Activated CD4-positive, alpha-beta T cell treated with anti-CD3 and anti-CD28 coated beads for 24 hours (primary cell): Measurements from ENCODE around the gene LAMC1.
"Not testable (repeated sequence)": the region's sequence is repeated elsewhere in the genome, so short reads cannot be mapped to it uniquely, and the experiment has no call there.

Experiments used
- DNase-seq, 2 donors: peaks; one replicate each; pipeline ENCODE4 v3.0.0-alpha.2; 2020; ENCODE audit warnings: low read depth in 2 of 2

LAMC1 gene

DNA sequence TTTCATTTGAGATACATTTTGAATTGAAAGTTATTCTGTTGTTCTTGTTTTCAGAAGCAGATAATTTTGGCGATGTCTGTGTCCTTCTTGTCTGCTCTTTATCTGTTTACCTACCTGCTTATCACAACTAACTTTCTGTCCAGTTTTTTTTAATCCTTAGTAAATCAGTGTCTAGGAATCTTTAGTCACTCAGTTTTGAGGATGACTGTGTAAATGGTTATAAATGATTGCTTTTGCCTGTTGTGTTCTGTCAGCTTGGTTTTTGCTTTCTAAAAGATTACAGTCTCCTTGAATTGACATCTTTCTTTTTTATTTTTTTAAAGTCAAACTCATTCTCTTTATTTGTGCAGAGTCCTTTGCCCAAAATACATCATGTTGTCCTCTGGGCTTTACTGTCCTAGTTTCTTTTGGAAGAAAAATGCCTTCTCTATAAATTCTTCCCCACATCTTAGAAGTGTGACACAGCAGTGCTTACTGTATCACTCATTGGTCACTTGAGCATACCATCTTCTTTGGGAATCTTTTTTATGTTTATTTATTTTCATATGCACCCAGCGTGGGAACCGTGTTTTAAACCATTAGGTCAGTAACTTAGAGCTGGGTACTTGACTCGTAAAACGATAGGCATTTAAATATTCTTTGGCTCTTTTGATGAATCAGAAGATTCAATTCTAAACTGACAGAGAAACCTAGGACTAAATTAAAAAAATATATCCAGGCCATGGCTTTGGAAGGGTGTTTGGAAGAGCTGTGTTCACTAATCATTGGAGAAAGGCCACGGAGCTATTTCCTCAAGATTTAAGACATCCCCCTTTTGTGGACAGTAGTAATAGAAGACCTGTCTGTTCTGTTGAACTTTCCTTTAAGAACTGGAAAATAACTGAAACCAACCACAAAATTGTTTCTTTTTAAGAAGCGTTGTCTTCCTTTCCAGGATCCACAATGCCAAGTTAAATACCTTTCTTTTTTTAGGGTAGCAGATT is 20.9 kb downstream of the LAMC1 start:
- no peak for DNase-seq

DNA sequence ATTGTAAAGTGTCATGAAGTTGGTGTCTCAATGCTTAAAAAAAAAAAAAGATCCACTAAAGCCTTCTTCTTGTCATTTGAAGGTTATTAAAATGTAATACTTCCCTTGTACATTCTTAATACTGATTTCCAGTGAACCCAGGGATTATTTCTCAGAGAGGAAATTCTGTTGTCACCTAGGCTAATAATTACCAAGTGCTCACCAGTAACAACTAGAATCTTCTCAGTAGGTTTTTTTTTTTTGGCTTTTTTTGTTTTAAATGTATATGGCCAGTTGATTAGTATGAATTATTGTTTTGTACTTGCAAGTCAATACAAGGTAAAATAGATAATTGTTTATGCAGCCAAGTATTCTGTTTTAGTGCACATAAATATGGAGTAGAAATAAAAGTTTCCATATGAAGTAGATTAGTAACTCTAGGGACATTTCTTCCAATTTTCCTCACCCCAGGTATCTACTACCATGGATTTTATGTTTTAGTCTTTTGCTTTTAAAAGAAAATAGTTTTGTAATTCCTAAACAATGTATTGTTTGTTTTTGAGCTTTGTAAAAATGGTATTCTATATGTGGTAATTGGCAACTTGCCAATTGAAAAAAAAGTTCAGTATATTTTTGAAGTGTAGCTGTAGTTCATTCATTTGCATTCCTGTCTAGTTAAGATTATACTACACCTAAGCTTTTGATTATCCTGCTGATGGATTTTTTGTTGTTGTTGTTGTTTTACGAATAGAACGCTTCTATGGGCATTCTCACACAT is 21.9 kb downstream of the LAMC1 start:
- no peak for DNase-seq

DNA sequence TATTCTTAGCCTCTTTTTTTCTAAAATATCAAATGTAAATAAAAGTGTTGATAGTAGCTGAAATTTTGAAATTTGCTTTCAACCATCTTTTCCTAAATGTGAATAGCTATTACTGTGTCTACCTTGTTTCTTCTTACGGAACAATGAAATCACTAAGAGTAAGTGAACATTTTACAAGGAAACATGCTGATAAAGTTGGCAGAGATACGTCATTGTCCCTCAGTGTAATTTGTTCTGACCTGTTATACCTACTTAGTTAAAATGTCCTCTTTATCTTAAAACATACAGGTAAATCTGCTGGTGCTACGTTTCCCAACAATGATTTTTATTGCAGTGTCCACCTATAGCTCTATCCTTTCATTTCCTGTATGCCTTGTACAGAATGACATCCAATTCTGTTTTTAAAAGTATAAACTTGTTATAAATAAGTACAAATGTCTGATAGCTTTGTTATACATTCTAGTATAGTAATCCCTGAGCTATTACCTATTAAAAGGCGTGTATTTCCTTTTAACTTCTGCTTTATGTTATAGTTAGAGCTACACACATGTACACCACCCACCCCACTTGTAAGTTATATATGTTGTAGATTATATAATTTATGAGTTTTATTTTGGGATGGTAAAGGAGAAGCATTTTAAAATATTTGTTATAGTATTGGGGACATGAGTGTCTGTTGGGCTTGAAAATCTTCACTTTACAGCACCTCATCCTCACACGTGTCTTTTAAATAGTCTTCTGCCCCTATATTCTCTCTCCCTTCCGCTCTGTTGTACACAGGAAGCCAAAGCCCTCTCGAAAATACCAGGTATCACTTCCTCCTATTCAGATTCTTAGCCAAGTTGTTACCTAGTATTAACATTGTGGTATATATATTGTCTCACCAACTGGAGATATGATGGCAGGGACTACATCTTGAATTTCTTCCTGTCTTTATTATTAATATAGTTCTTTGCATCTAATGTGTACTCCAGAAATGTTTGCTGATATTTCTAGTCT is 25.2 kb downstream of the LAMC1 start:
- no peak for DNase-seq

DNA sequence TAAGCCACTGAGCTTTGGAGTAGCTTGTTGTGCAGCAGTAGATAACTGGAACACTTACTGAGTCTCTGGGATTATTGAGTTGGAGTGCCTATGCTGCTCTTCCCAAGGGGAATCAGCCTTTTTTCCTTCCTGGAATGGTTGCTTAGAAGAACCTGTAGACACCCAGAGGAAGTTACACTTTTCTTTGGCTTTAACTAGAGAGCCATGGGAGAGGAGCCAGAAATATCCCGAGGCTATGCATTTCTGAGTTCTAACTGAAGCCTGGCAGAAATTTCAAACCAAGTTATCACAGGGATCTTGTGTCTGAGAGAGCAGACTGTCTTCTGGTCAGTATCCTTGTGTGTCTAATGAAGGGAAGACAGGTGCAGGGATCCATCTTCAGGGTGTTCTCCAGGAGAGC is 28.3 kb downstream of the LAMC1 start:
- DNase-seq: no peak

DNA sequence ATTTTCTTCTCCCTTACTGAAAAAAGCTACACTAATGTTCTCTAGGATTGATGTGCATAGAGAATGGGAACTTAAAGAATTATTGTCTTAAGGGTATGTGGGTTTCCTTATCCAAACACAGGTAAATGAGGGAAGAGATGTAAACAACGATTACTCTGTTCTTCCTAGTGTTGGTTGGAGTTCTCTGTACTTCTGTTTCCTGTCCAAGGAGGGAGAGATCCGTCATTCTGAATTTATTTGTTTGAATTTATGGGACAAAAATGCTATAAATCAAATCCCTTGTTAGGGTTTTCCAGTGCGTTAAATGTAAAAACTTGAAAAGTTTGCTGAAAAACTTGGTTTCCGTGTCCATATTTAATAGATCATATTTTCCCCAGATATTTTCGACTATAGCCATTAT is 29.6 kb downstream of the LAMC1 start:
- no peak for DNase-seq

DNA sequence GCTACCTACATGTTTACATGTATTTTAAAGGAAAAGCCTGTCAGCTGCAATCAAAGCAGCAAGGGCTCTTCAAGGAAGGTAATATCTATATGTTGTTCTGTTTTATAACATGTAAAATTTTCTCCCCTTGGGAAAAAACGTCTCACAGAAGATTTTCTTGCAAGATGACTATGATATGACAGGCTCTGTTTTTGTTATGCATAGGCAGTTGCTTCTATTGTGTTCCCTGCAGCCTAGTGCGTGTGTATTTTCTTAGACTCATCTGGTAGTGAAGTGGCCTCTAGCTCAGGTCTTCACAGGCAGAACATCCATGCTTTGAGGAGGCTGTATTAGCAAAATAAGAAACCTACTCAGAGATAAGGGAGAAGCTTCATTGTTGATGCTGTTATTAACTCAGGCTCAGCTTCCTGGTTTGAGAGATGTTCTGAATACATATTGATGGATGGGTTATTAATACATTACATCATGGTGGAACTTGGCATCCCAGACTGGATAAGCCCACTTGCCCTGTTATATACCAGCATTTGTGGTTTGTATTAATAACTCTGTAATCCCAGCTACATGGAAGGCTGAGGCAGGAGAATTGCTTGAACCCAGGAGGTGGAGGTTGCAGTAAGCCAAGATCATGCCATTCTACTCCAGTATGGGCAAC is 35.8 kb downstream of the LAMC1 start:
- no peak for DNase-seq

DNA sequence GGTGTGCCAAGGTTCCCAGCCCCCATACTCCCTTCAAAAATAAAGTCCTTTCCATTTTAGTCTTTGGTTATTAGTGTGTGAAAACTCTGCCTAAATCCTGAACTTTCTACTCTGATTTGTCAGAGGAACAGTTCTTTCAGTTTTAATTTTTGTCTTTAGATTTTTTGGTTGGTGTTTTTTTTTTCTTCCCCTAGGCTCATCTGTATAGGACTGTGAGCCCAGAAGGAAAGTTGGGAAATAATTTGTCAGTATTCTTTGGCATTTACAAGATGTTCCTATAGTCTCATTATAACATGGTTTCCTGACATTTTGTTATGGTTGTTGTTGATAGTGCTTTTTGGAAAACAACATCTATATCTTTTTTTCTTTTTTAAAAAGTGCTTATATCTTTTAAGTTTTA is 38.0 kb downstream of the LAMC1 start:
- no peak for DNase-seq

DNA sequence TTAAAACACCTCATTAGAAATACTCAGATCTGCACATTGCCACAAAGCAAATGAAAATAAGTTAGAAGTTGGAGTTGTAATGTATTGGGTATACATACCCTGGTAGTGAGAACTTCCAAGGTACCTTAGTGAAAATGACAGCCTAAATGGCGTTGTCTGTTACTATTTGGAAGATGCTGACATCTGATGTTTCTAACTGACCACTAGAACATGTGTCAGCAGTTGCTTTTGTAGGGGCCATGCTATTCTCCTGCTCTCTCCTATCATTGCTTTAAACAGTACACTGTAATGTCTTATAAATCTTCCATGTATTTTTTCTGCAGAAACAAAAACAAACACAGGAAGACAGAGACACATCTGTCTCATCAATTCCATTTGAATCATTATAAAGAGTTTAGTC is 40.1 kb downstream of the LAMC1 start:
- no peak for DNase-seq

DNA sequence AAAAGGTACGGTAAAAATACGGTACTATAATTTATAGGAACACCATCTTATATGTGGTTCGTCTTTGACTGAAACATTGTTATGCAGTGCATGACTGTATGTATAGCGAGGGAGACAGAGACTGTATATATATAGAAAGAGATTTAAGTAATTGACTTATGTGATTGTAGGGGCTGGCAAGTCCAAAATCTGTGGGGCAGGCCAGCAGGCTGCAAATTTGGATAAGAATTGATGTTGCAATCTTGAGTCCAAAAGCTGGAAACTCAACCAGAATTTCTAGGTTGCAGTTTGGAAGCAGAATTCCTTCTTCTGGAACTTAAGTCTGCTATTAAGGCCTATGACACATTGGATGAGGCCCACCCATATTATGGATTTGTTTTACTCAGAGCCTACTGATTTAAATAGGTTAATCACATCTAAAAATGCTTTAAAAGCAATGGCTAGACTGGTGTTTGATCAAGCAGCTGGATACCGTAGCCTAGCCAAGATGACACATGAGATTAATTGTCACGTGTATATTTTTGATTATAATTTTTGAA is 42.0 kb downstream of the LAMC1 start:
- no peak for DNase-seq

DNA sequence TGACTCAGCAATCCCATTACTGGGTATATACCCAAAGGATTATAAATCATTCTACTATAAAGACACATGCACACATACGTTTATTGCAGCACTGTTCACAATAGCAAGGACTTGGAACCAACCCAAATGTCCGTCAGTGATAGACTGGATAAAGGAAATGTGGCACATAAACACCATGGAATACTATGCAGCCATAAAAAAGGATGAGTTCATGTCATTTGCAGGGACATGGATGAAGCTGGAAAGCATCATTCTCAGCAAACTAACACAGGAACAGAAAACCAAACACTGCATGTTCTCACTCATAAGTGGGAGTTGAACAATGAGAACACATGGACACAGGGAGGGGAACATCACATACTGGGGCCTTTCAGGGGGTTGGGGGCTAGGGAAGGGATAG is 43.2 kb downstream of the LAMC1 start:
- DNase-seq: not testable (repeated sequence)

DNA sequence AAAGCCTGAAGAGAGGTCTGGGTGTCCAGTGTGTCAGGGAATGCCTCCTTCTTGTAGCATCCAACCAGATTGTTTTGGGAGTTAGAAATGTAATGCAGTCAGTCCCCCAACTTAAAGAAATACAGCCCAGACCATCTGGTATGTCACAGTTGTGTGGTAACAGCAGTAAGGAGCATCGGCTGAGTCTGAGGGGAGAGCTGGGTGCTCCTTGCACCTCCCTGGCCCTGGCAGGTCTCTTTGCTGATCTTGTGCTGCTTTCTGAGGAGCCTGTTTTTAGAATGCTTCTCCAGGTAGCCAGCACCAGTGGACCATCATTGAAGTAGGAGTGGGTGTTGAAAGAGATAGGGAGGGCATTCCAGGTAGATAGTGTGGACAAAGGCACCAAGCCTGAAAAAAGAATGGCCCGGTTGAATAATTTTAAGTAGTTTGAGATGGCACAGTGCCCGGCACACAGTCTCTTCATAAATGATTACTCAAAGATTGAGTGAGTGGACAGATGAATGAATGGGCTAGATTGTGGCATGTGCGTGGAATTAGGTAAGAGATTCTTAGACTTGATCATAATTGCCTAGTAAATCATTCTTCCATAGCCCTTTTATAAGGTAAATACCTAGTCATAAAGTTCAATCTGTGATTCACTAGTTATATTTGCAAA is 46.5 kb downstream of the LAMC1 start:
- DNase-seq: no peak

DNA sequence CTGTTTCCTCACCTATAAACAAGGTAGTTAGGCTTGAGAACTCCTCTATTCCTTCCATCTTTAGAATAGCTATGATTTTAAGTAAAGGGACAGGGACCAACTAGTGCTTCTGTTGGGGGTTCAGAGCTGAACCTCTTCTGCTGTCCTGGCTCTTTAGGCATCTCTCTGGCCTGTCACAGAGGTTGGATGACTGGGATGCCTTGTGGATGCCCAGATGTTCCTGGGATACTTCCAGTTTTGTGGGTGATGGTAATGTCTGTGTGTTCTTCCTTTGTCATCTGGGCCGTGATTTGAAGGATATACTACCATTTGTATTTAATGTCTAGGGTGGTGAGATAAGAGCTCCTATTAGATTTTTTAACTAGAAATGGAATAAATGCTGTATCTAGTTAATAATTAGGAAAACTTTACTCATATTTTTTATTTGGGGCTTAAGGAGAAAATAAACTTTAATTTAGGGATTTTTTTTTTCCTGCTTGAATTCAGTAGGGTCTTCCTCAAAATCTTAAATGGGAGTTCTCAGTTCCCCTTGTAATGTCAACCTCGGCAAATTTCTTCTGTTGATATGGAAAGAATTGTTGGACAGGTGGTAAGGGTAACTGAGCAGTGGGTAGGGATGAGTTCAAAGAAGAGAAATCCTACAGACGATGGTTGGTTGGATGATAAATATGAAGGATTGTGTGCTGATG is 47.2 kb downstream of the LAMC1 start:
- no peak for DNase-seq

DNA sequence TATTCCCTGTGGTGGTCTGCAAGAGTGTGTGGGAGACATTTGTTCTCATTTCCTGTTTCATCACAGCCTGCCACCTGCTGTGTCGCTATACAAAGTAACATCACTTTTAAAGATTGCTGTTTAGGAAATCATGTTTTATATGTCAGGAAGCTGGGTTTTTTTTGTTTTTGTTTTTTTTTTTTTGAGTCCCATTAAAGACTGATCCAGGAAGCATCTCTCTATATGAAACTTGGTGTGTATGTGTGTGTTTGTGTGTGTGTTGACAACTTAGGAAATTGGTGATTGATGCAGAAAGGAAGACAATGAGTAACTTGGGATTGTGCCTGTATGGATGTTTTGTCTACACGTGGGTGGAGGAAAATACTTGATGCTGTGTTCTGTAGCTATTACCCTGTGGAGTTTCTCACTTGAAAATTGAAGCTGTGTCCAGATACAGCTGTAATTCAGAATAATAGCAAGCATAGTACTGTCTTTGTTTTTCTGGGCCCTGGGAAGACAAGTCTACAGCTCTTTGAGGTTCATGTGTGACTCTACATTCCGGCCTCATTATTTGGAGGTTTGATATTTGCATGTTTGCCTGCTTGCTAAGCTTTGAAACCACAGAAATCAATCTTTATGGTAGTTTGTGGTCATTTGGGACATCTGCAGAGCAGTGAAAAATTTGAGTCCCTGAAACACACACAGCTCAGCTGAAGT is 47.9 kb downstream of the LAMC1 start:
- DNase-seq: no peak

DNA sequence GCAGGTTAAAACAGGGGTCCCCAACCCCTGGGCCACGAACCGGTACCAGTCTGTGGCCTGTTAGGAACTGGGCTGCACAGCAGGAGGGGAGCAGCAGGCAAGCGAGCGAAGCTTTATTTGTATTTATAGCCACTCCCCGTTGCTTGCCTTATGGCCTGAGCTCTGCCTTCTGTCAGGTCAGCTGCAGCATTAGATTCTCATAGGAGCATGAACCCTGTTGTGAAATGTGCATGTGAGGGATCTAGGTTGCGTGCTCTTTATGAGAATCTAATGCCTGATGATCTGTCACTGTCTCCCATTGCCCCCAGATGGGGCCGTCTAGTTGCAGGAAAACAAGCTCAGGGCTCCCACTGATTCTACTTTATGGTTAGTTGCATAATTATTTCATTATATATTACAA is 49.4 kb downstream of the LAMC1 start:
- DNase-seq: not testable (repeated sequence)

DNA sequence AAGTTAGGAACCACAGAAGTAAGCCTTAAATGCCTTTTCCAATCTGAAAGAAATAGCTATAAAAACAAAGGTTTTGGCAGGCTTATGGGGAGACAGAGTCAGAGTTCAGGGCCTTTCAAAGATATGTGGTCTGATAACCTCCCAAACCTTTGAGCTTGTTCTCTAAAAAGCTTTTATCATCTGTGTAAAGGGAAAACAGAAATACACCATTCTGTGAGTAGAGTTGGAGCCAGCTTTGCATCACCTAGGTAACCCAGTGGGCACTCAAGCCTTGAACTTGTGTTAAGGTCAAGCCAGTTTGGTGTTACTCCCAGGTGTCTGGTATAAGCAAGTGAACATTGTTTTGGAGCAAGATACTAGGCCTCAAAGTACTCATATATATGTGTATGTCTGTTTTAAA is 50.1 kb downstream of the LAMC1 start:
- no peak for DNase-seq

DNA sequence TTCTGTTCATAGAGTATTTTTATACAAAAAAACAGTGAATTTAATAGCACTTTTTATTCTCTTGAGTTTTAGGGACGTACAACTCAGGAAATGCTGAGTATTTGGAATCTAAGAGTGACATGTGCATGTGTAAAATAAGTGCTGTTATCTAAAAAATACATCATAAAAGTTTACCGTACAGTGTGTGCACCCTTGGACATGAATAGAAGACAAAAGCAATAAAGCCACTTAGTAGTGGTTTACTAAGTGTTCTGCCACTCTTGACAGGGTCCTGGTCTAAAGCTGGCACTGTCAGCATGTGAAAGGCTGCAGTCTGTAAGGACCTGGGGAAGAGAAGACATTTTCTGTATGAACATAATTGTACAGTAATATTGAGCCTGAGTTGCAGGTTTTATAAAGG is 51.0 kb downstream of the LAMC1 start:
- DNase-seq: no peak

DNA sequence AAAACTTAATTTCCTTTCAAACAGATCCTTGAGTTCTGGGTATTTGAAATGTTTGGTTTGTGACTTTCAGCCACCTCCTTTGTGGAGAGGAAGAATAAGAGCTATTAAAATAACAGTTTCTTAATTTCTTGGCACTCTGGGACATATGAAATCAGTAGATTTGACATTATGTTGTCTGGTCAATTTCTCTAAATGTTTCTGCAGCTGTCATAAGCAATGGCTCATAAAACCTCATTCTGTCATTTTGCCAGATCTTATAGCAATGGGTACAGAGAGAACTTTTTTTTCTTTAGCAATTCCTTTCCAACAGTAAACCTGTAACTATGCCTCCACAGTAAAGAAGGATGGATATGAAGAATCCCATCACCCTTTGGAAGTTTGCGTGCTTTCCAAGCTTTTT is 52.6 kb downstream of the LAMC1 start:
- DNase-seq: no peak

DNA sequence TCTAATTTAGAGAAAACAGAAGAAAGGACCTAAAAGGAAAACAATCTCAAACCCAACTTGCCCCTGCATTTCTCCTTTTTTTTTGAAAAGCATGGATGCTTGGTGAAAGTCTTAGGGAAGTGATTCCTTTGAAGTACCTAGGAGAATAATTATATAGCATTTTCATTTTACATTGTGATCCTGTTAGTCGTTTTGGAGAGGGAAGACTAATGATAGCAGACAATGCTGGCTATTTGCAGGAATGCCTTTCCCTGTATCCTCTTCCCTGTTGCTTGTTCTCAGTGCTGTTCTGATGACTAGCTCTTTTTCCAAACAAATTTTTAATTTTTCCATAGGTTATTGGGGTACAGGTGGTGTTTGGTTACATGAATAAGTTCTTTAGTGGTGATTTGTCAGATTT is 53.9 kb downstream of the LAMC1 start:
- DNase-seq: no peak

DNA sequence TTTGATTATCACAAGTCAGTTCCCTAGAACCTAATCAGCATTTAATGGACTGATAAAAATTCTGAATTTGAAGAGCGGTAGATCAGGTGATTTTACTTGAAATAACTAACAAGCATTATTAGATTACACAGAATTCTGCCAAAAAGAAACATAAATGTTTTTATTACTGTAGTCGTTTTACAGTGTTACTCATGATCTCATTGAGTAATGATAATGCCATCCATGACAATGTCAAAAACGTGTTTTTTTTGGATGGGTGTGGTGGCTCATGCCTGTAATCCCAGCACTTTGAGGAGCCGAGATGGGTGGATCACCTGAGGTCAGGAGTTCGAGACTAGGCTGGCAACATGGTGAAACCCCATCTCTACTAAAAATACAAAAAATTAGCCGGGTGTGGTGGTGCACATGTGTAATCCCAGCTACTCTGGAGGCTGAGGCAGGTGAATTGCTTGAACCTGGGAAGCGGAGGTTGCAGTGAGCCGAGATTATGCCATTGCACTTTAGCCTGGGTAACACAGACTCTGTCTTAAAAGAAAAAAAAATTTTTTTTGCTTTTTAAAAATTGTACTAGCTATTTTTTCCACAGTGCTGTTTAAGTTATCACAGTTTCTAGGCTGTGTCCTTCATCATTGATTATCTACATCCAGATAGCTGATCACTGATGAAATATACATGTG is 56.6 kb downstream of the LAMC1 start:
- no peak for DNase-seq
